Astrocyte of the spinal cord (primary cell): Measurements from ENCODE around the gene GALNT1.
"Not testable (repeated sequence)": the region's sequence is repeated elsewhere in the genome, so short reads cannot be mapped to it uniquely, and the experiment has no call there.

Source experiments
- DNase-seq: peaks from one replicate; pipeline ENCODE4 v3.0.0; 2011; ENCODE audit warnings: low read depth, low spot score
- H3K4me3 ChIP-seq: 2 replicates; pipeline ENCODE4 v1.5.1; 2011; ENCODE audit warnings: low read depth, mild to moderate bottlenecking, low read length, moderate library complexity
- in situ Hi-C: cut with HindIII; loops from 2 replicates; pipeline ENCODE4 v1.10.0; 2017; ENCODE audit warnings: low sequenced_read_pairs
- TF ChIP-seq, protein P1 (sequence below): IDR thresholded peaks from 2 replicates; pipeline ENCODE4 v1.5.1; 2012; ENCODE audit warnings: low read depth, mild to moderate bottlenecking, low read length, inconsistent platforms

The GALNT1 gene

DNA sequence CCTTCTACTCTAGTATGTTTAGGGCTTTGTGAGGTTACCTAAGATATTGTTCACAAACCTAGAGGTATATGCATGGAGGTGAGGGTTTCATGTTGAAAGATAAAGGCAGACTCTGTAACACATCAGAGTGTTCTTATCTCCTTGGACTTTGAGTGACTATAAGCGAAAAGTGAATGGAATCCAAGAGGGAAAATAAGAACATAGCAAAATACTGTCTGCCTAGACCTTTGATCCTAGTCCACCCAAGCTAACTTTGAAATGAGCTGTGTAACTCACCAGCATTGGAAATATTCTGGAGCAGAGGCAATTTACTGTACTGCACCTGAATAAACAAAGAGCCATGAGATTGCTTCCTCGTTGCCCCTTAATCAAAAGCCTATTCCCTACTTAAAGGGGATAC lies 28.2 kb upstream of the GALNT1 start:
- TF ChIP-seq, protein P1, sequence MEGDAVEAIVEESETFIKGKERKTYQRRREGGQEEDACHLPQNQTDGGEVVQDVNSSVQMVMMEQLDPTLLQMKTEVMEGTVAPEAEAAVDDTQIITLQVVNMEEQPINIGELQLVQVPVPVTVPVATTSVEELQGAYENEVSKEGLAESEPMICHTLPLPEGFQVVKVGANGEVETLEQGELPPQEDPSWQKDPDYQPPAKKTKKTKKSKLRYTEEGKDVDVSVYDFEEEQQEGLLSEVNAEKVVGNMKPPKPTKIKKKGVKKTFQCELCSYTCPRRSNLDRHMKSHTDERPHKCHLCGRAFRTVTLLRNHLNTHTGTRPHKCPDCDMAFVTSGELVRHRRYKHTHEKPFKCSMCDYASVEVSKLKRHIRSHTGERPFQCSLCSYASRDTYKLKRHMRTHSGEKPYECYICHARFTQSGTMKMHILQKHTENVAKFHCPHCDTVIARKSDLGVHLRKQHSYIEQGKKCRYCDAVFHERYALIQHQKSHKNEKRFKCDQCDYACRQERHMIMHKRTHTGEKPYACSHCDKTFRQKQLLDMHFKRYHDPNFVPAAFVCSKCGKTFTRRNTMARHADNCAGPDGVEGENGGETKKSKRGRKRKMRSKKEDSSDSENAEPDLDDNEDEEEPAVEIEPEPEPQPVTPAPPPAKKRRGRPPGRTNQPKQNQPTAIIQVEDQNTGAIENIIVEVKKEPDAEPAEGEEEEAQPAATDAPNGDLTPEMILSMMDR: no peak
- no peak for DNase-seq
- in situ Hi-C loops: no loop called here
- H3K4me3 ChIP-seq: no peak overlapping the region

DNA sequence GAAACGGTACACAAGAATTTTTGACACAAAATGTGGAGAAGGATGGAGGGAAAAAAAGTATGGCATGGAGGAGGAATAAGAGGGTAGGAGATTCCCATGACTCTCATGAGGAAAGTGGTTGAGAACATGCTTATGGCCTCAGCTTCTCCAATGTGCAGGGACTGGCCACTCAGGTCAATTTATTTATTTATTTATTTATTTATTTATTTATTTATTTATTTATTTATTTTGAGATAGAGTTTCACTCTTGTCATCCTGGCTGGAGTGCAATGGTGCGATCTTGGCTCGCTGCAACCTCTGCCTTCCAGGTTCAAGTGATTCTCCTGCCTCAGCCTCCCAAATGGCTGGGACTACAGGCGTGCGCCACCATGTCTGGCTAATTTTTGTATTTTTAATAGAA lies 26.0 kb upstream of the GALNT1 start:
- DNase-seq, in situ Hi-C loops, H3K4me3 ChIP-seq: not testable (repeated sequence)

DNA sequence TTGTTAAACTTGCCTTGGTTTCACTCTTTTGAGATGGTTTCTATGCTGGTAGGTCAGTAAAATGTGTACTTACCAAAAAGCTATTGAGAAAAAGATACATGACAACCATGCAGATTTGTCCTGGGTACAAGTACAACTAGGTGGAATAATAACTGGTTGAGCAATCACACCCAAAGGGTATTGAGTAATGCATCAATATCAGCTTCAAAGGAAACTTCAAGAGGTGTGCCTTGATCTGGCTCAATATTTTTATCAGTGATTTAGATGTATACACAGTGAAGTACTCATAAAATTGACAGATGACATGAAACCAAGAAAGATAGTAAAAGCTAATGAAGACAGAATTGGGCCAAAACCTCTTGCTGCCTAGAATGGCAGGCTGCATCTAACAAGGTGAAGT lies 21.7 kb upstream of the GALNT1 start:
- DNase-seq: no peak
- in situ Hi-C loops: no loop called here
- TF ChIP-seq, protein P1: no peak
- no peak overlapping the region for H3K4me3 ChIP-seq

DNA sequence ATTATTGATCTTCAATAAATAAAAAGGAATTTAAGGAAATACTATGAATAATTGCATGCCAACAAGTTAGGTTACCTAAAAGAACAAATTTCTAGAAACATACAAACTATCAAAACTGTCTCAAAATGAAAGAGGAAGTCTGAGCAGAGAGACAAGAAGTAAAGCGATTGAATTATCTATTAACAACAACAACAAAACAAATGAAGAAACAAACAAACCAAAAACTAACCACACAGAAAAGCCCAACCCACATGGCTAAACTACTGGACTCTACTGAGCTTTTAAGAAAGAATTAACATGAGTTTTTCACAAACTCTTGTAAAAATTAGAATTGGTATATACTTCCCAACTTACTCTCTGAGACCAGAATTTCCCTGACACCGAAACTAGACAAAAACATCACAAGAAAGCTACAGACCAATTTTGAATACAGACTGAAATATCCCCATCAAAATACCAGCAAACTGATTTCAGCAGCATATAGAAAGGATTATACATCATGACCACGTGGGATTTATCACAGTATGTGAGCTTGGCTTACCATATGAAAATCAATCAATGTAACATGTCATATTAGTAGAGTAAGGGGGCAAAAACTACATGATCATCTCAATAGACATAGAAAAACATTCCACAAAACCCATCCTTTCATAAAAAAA lies 16.6 kb upstream of the GALNT1 start:
- TF ChIP-seq, protein P1: no peak
- DNase-seq: no peak
- no peak overlapping the region for H3K4me3 ChIP-seq
- in situ Hi-C loops: no loop called here

DNA sequence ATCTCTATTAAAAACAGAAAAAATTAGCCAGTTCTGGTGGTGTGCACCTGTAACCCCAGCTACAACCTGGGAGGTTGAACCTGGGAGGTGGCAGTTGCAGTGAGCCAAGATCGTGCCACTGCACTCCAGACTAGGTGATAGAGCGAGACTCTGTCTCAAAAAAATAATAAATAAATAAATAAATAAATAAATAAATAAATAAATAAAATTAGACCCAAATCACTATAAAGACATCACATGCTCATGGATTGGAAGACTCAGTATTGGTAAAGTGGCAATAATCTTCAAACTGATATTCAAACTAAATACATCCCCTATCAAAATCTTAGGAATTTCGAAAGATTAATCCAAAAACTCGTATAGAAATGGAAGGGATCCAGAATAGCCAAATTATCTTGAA lies 15.5 kb upstream of the GALNT1 start:
- in situ Hi-C loops: no loop called here
- no peak for DNase-seq
- TF ChIP-seq, protein P1: no peak
- no peak overlapping the region for H3K4me3 ChIP-seq

DNA sequence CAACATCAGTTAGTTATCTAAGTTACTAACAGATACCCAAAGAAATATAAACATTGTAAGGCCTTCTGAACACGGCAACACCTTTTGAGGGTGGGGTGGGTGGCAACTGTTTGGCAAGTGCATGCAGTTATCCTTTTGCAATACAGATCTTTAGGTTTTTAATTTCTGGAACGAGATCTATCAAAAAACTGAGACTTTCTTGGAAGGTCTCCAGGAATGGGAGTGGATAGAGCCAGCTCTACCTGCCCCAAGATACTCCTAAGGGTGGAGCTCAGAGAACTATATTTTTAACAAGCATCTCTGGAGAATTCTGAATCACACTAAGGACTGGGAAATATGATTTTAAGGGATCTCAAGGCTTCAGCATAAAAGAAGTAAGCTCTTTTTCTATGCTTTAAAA lies 11.4 kb upstream of the GALNT1 start:
- in situ Hi-C loops: no loop called here
- TF ChIP-seq, protein P1: no peak

DNA sequence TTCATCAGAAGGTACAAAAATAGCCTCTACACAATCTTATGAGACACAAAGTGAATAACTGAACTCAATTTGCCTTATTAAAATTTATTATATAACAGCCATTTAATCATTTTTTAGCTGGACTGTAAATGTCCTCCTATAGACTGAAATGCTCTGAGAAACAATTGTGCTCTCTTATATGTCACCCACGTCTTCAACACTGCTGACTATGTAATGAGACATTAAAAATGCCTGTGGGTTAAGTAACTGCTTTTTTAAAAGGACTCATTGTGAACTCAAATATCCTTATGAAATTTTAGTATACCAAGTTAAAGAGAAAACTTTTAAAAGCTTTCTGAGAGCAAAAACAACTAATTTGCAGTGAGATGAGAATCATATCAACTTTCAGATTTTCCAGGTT lies 10.4 kb upstream of the GALNT1 start:
- in situ Hi-C loops: no loop called here
- DNase-seq: peak; percentile 10
- TF ChIP-seq, protein P1: no peak
- no peak overlapping the region for H3K4me3 ChIP-seq

More for the DNA sequence above, 11.4 kb upstream of the GALNT1 start:
- DNase-seq: no peak
- H3K4me3 ChIP-seq: no peak overlapping the region
